Heart left ventricle (tissue), 16 donors: Measurements from ENCODE around the gene COL26A1. TPM values are rescaled to one million over a fixed set of nuclear protein-coding genes. Genes with fewer than 3 reads are reported as not detected.
A peak's percentile ranks its signal among the peaks of the same experiment; 100 is the strongest.

ENCODE experiments used
- ATAC-seq, 4 donors: fragments of 200-7000 bp; cut with Tn5 transposase; one replicate each; pipeline ENCODE4 v1.9.1; 2020 to 2022; ENCODE audit warnings: moderate library complexity in 4 of 4, mild to moderate bottlenecking in 3 of 4, moderate number of reproducible peaks in 1 of 4
- DNase-seq, 5 donors: peaks; one replicate each; pipeline ENCODE4 v3.0.0-alpha.2; 2020
- H3K27ac ChIP-seq, 12 donors: fragments of 200-600 bp; sonication (generic) in 4 of 12; one replicate each; pipeline versions ENCODE4 v1.5.0 to v1.8.0; 2016 to 2022; ENCODE audit warnings: mild to moderate bottlenecking in 2 of 12
- H3K27me3 ChIP-seq, 9 donors: fragments of 200-600 bp; sonication (generic) in 2 of 9; one replicate each; pipeline versions ENCODE4 v1.5.1 to v1.8.0; 2016 to 2022; ENCODE audit warnings: mild to moderate bottlenecking in 3 of 9
- H3K36me3 ChIP-seq, 9 donors: fragments of 200-600 bp; sonication (generic) in 2 of 9; one replicate each; pipeline versions ENCODE4 v1.5.0 to v1.8.0; 2018 to 2022; ENCODE audit warnings: mild to moderate bottlenecking in 2 of 9
- H3K4me1 ChIP-seq, 12 donors: fragments of 200-600 bp; sonication (generic) in 4 of 12; one replicate each; pipeline versions ENCODE4 v1.5.0 to v1.8.0; 2016 to 2022; ENCODE audit warnings: mild to moderate bottlenecking in 3 of 12
- H3K4me3 ChIP-seq, 12 donors: fragments of 200-600 bp; sonication (generic) in 4 of 12; one replicate each; pipeline versions ENCODE4 v1.5.0 to v1.8.0; 2017 to 2022; ENCODE audit warnings: mild to moderate bottlenecking in 9 of 12, moderate library complexity in 4 of 12
- H3K9me3 ChIP-seq, 12 donors: fragments of 200-600 bp; sonication (generic) in 4 of 12; one replicate each; pipeline versions ENCODE4 v1.5.0 to v1.8.0; 2016 to 2022; ENCODE audit warnings: mild to moderate bottlenecking in 1 of 12
- POLR2A ChIP-seq, 2 donors: fragments of 450-650 bp; IDR thresholded peaks; one replicate each; pipeline ENCODE4 v1.6.1; 2017; ENCODE audit warnings: antibody characterized with exemption in 2 of 2, mild to moderate bottlenecking in 2 of 2, moderate library complexity in 2 of 2
- WGBS, 4 donors: extraction: QIAGEN DNeasy Blood & Tissue Kit in 2 of 4; methylation state at CpG; one replicate each; pipeline versions ENCODE4 v1.1.5 to v1.1.7; 2013 to 2018; 5-methylcytosine and 5-hydroxymethylcytosine counted together
- intact Hi-C, 10 donors: fragments of 100-400 bp; cut with DNase I; formaldehyde crosslinking; loops; one replicate each; pipeline versions ENCODE4 v1.11.1 to v1.14.2; 2022
- polyA plus RNA-seq, 2 donors: library from polyadenylated mRNA; stranded (reverse); fragments of 200-250 nt; gene quantifications; one replicate each; pipeline ENCODE4 v1.2.3, GENCODE V29; 2013
- total RNA-seq, 9 donors: library from RNA; depleted of rRNA in 2 of 9; stranded (reverse); fragments of >200 nt in 2 of 9; fragmentation: NEBNext Ultra II Directional in 3 of 9; extraction: Animal tissue kit (Norgen Biotek cat#: 25700) in 3 of 9; gene quantifications; one replicate each; pipeline versions ENCODE4 v1.1.0 to v1.2.4, GENCODE V29; 2016 to 2023
- TF ChIP-seq, protein P1 (sequence below), 12 donors: fragments of 200-600 bp; sonication (generic) in 4 of 12; IDR thresholded peaks; one replicate each; pipeline versions ENCODE4 v1.5.0 to v1.8.0; 2018 to 2022; ENCODE audit warnings: antibody characterized with exemption in 12 of 12, mild to moderate bottlenecking in 5 of 12
- donor health status: ischemic (EF 13 %, LVEDD 7.1; RV severe dilation, severe dysfunction).
- donor health status: healthy with polysubstance abuse.
- donor health status: DM: no; HTN: yes; CAD: no.
- donor health status: DM: no; HTN: no; CAD: no.
- donor health status: ischemic (EF 25% LVEDD 6.9; RV normal size, moderate dysfunction).
- donor health status: ischemic (EF 25% LVEDD 5.7; RV mildly dilated, moderate dysfunction).
- donor health status: healthy.
- donor health status: DM: yes; HTN: yes; CAD: no.
- donor health status: ischemic (EF 35%, LVEDD 5.7; RV mildly dilated, moderate dysfunction).
- donor health status: nonischemic (EF 11% LVEDD 7.7; RV severe dilation, severe dysfunction).
- donor health status: DM: yes; HTN: yes; CAD: no.
- donor health status: PGD.
- donor health status: ischemic (EF 29% LVEDD 5.4; RV normal size, mild dysfunction).
- donor health status: nonischemic (EF 23%, LVEDD 6.1; RV moderate dilation, normal function).

The COL26A1 gene
- total and polyA plus RNA-seq, 11 donors = 0.08 to 2.1 TPM; not detected in 9

DNA sequence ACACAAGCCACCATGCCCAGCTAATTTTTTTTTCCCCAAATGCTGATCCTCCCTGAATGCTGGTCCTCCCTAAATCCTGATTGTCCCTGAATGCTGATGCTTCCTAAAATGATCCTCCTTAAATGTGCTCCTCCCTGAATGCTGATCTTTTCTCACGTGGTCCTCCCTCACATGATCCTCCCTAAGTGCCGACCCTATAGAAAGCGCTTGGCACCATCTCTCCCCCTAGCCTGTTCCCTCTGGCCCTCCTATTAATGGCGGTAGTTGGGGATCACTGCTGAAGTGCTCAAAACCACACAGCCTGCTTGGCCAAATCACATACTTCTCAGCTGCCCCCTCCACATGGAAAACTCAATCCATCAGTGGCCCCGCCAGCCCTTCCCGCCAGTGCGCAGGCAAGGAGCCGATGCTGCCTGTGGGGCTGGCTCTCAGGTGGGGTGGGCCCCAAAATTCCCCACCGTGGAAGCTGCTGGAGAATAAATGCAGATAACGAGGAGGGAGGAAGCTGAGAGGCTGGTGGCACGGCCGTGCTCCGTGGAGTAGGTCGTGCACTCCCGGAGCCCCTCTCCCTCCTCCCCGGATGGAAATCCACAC lies 42.9 kb downstream of the COL26A1 start:
- H3K9me3 ChIP-seq = peaks cover 0 to 29% (median 11%) of the 10 kb centered on the region in 12 donors
- no peak overlapping the region for H3K4me3 ChIP-seq
- TF ChIP-seq, protein P1, sequence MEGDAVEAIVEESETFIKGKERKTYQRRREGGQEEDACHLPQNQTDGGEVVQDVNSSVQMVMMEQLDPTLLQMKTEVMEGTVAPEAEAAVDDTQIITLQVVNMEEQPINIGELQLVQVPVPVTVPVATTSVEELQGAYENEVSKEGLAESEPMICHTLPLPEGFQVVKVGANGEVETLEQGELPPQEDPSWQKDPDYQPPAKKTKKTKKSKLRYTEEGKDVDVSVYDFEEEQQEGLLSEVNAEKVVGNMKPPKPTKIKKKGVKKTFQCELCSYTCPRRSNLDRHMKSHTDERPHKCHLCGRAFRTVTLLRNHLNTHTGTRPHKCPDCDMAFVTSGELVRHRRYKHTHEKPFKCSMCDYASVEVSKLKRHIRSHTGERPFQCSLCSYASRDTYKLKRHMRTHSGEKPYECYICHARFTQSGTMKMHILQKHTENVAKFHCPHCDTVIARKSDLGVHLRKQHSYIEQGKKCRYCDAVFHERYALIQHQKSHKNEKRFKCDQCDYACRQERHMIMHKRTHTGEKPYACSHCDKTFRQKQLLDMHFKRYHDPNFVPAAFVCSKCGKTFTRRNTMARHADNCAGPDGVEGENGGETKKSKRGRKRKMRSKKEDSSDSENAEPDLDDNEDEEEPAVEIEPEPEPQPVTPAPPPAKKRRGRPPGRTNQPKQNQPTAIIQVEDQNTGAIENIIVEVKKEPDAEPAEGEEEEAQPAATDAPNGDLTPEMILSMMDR (IDR thresholded peaks at IDR 0.05) = no peak
- no peak for TF ChIP-seq POLR2A (IDR thresholded peaks at IDR 0.05)
- H3K27ac ChIP-seq = no peak overlapping the region
- intact Hi-C loops = no loop called here
- 56 to 63% (median 60%) methylated on average over 15 to 16 of the region's 16 CpGs for WGBS, 4 donors
- H3K27me3 ChIP-seq = peaks cover 0 to 41% (median 6%) of the 10 kb centered on the region in 9 donors
- DNase-seq (no peak), ATAC-seq (no peak)
- H3K36me3 ChIP-seq = no peaks in the 10 kb centered on the region
- peaks cover 0 to 4% (median 0%) of the 10 kb centered on the region in 12 donors for H3K4me1 ChIP-seq

DNA sequence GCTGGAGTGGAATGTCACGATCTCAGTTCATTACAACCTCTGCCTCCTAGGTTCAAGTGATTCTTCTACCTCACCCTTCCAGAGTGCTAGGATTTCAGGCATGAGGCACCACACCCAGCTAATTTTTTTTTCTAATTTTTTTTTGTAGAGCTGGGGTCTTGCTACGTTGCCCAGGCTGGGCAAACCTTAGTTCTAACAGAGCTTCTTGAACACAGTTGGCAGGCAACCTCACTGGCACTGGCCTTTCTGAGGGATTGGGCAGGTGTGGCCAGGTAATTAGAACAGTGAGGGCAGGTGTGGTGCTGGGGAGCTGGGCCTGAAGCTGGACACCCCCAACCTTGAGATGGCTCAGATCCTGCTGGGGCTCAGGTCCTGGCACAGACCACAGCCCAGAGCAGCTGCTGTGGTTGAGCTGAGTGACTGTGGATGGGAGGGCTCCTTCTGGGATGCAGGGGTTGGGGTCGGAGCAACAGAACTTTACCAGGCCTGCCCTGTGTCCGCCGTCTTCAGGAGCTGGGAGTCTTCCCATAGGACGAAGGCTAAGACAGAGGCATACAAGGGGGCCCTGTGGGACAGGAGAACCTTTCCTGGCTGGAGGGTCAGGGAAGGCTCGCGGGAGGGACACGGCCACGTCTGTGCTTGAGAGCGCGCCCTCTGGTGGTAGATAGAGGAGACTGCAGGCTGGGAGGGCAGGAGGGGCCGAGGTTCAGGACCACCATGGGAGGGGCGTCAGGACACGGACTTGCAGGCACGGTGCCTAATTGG lies 48.2 kb downstream of the COL26A1 start:
- intact Hi-C loops = loop anchor here in 5 of 10 donors (1.0 to 5.0 kb wide), 4 partner anchors 46 to 89 kb away; partner anchors contain the start of genes COL26A1 (in 2 of the 5) and IFT22 (in 1 of the 5)
- no peak for TF ChIP-seq POLR2A (IDR thresholded peaks at IDR 0.05)
- TF ChIP-seq, protein P1 (IDR thresholded peaks at IDR 0.05) = peak; percentile 55 to 85 (median 72)
- DNase-seq = peak in 3 of 5 donors; percentile 20 to 31 (median 28)
- peaks cover 0 to 5% (median 0%) of the 10 kb centered on the region in 12 donors for H3K4me1 ChIP-seq
- peak in 3 of 4 donors; percentile 36 to 56 (median 46) for ATAC-seq
- H3K27me3 ChIP-seq = peaks cover 0 to 25% (median under 1%) of the 10 kb centered on the region in 9 donors
- no peaks in the 10 kb centered on the region for H3K36me3 ChIP-seq
- WGBS, 4 donors = 13 to 19% (median 15%) methylated on average over 16 of the region's 16 CpGs
- H3K9me3 ChIP-seq = peaks cover 0 to 25% (median 11%) of the 10 kb centered on the region in 12 donors
- no peak overlapping the region for H3K4me3 ChIP-seq
- no peak overlapping the region for H3K27ac ChIP-seq

DNA sequence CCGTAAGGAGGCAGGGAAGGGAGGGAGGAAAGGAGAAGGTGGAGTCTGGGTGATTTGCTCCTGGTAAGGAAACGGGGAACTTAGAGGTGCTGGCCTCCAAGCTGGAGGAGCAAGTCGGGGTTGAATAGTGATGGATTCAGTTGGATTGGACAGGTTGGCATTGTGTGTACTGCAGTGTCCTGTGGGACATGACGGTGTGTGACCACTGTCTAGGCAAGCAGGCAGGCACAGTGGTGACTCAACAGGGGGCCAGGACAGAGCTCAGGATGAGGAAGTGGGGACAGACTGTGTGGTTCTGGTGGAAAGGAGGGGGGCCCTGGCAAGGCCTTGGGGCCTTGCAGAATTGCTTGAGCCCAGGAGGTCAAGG lies 48.8 kb downstream of the COL26A1 start:
- TF ChIP-seq, protein P1 (IDR thresholded peaks at IDR 0.05) = peak in 2 of 12 donors; percentile 1 to 4
- no peak for TF ChIP-seq POLR2A (IDR thresholded peaks at IDR 0.05)
- WGBS, 4 donors = 29 to 39% (median 32%) methylated on average over 4 of the region's 4 CpGs
- Histone ChIP-seq H3K4me1 (peaks cover 0 to 5% (median 0%) of the 10 kb centered on the region in 12 donors), H3K27me3 (peaks cover 0 to 24% (median 0%) of the 10 kb centered on the region in 9 donors), H3K4me3 (no peak overlapping the region), H3K36me3 (no peaks in the 10 kb centered on the region), H3K9me3 (peaks cover 0 to 25% (median 11%) of the 10 kb centered on the region in 12 donors), H3K27ac (no peak overlapping the region)
- intact Hi-C loops = loop anchor here in 5 of 10 donors (1.0 to 5.0 kb wide), 4 partner anchors 47 to 89 kb away; partner anchors contain the start of genes COL26A1 (in 2 of the 5) and IFT22 (in 1 of the 5)
- DNase-seq = no peak
- ATAC-seq = no peak

DNA sequence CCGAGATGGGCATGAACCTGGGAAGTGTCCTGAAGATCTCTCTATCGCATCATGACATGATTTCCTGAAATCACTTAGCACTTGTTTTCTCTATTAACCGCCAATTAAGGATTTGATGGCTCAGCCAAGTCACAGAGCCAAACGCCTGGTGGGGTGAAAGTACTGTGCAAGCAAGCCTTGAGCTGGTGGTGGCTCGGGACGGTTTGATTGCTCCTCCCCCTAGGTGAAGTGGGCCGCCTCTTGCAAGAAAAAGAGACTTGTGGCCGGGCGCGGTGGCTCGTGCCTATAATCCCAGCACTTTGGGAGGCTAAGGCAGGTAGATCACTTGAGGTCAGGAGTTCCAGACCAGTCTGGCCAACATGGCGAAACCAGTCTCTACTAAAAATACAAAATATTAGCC lies 50.3 kb downstream of the COL26A1 start:
- ATAC-seq (no peak), DNase-seq (no peak)
- peaks cover 0 to 25% (median 11%) of the 10 kb centered on the region in 12 donors for H3K9me3 ChIP-seq
- H3K4me3 ChIP-seq = no peak overlapping the region
- 76 to 79% (median 76%) methylated on average over 12 of the region's 12 CpGs for WGBS, 4 donors
- H3K36me3 ChIP-seq = no peaks in the 10 kb centered on the region
- intact Hi-C loops = loop anchor here in 3 of 10 donors (5.0 kb wide), 2 partner anchors 51 to 91 kb away; partner anchors contain the start of genes COL26A1 (in 2 of the 3) and IFT22 (in 1 of the 3)
- peaks cover 0 to 5% (median 0%) of the 10 kb centered on the region in 12 donors for H3K4me1 ChIP-seq
- TF ChIP-seq POLR2A (IDR thresholded peaks at IDR 0.05) = no peak
- TF ChIP-seq, protein P1 (IDR thresholded peaks at IDR 0.05) = no peak
- peaks cover 0 to 17% (median 0%) of the 10 kb centered on the region in 9 donors for H3K27me3 ChIP-seq
- H3K27ac ChIP-seq = no peak overlapping the region
